Measurements from ENCODE around the gene BPIFB2.

The BPIFB2 gene

GRCh38 chr20:32963176-32963575 lies 44.3 kb upstream of the BPIFB2 start:
- no peak for DNase-seq (ENCODE audit: low read depth, low spot score)
- no peak overlapping the region for H3K4me3 ChIP-seq (ENCODE audit: low read depth, low read length)
- in situ Hi-C loops (cut with HindIII; ENCODE audit: low sequenced_read_pairs), result no loop called here
- TF ChIP-seq CTCF (IDR thresholded peaks at IDR 0.05; ENCODE audit: low read depth, low read length), result no peak

GRCh38 chr20:32964575-32964974 lies 42.9 kb upstream of the BPIFB2 start:
- in situ Hi-C loops (cut with HindIII; ENCODE audit: low sequenced_read_pairs), result no loop called here

GRCh38 chr20:32965115-32965514 lies 42.4 kb upstream of the BPIFB2 start:
- in situ Hi-C loops (cut with HindIII; ENCODE audit: low sequenced_read_pairs), result no loop called here
- no peak for TF ChIP-seq CTCF (IDR thresholded peaks at IDR 0.05; ENCODE audit: low read depth, low read length)
- H3K4me3 ChIP-seq (ENCODE audit: low read depth, low read length), result no peak overlapping the region
- no peak for DNase-seq (ENCODE audit: low read depth, low spot score)

More at GRCh38 chr20:32964575-32964974, 42.9 kb upstream of the BPIFB2 start:
- no peak for DNase-seq (ENCODE audit: low read depth, low spot score)
- TF ChIP-seq CTCF (IDR thresholded peaks at IDR 0.05; ENCODE audit: low read depth, low read length), result no peak
- no peak overlapping the region for H3K4me3 ChIP-seq (ENCODE audit: low read depth, low read length)

- in situ Hi-C loops (cut with HindIII; ENCODE audit: low sequenced_read_pairs), result no loop called here
- DNase-seq (ENCODE audit: low read depth, low spot score), result no peak
- H3K4me3 ChIP-seq (ENCODE audit: low read depth, low read length), result no peak overlapping the region
- TF ChIP-seq CTCF (IDR thresholded peaks at IDR 0.05; ENCODE audit: low read depth, low read length), result no peak
Observed at GRCh38 chr20:32965581-32966373, 41.7 kb upstream of the BPIFB2 start.

GRCh38 chr20:32966382-32966781 lies 41.1 kb upstream of the BPIFB2 start:
- in situ Hi-C loops (cut with HindIII; ENCODE audit: low sequenced_read_pairs), result no loop called here
- no peak for DNase-seq (ENCODE audit: low read depth, low spot score)
- TF ChIP-seq CTCF (IDR thresholded peaks at IDR 0.05; ENCODE audit: low read depth, low read length), result no peak
- H3K4me3 ChIP-seq (ENCODE audit: low read depth, low read length), result no peak overlapping the region

GRCh38 chr20:32966881-32967781 lies 40.4 kb upstream of the BPIFB2 start:
- H3K4me3 ChIP-seq (ENCODE audit: low read depth, low read length), result no peak overlapping the region
- in situ Hi-C loops (cut with HindIII; ENCODE audit: low sequenced_read_pairs), result no loop called here
- TF ChIP-seq CTCF (IDR thresholded peaks at IDR 0.05; ENCODE audit: low read depth, low read length), result no peak
- DNase-seq (ENCODE audit: low read depth, low spot score), result no peak

All from astrocyte of the spinal cord (primary cell).